ENCODE data around the gene PRKG1. TPM values are rescaled to one million over a fixed set of nuclear protein-coding genes. Genes with fewer than 3 reads are reported as not detected.

PRKG1 gene
- total RNA-seq, 1 donor from 2014 or later = 0.17 TPM

DNA sequence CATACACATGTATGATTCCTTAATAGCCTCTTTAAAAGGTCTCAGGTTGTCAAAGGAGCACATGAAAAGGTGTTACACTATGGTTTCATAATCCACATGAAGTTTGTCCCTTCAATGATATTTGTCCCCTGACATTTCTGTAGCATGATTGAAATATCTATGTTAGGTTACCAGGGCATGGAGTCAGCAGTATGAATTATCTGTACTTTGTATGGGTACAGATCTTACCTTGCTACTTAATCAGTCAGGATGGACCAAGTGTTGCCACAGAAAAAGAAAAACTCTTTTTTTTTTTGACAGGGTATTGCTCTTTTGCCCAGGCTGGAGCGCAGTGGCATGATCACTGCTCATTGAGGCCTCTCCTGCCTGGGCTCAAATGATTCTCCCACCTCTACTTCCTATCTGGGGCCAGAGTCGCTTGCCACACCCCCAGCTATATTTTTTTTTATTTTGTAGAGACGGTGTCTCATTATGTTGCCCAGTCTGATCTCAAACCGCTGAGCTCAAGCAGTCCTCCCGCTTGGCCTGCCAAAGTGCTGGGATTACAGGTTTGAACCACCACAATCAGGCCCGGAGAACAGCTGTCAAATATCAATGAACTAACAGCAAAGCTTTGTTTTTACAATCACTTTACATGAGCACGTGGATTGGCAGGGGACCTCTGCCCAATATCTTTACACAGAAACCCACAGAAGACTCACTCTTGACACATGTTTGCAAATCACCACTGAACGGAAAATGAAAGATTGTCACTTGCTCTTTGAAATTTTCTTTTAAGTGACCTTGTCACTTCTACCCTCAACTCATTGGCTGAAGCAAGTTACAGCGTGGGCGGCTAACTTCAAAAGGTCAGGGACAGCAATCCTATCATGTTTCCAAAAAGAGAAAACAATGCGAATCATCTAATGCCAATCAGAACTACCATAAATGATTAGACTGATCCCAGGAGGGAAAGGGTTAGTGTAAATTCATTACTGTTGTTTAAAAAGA is 140.2 kb downstream of the PRKG1 start:
- DNase-seq (ENCODE audit: low read depth) = no peak
- TF ChIP-seq, protein P1, sequence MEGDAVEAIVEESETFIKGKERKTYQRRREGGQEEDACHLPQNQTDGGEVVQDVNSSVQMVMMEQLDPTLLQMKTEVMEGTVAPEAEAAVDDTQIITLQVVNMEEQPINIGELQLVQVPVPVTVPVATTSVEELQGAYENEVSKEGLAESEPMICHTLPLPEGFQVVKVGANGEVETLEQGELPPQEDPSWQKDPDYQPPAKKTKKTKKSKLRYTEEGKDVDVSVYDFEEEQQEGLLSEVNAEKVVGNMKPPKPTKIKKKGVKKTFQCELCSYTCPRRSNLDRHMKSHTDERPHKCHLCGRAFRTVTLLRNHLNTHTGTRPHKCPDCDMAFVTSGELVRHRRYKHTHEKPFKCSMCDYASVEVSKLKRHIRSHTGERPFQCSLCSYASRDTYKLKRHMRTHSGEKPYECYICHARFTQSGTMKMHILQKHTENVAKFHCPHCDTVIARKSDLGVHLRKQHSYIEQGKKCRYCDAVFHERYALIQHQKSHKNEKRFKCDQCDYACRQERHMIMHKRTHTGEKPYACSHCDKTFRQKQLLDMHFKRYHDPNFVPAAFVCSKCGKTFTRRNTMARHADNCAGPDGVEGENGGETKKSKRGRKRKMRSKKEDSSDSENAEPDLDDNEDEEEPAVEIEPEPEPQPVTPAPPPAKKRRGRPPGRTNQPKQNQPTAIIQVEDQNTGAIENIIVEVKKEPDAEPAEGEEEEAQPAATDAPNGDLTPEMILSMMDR (conservative IDR thresholded peaks at IDR 0.05; ENCODE audit: low read depth, low read length) = no peak
- no peak overlapping the region for H3K4me3 ChIP-seq (ENCODE audit: low read depth, low read length)

DNA sequence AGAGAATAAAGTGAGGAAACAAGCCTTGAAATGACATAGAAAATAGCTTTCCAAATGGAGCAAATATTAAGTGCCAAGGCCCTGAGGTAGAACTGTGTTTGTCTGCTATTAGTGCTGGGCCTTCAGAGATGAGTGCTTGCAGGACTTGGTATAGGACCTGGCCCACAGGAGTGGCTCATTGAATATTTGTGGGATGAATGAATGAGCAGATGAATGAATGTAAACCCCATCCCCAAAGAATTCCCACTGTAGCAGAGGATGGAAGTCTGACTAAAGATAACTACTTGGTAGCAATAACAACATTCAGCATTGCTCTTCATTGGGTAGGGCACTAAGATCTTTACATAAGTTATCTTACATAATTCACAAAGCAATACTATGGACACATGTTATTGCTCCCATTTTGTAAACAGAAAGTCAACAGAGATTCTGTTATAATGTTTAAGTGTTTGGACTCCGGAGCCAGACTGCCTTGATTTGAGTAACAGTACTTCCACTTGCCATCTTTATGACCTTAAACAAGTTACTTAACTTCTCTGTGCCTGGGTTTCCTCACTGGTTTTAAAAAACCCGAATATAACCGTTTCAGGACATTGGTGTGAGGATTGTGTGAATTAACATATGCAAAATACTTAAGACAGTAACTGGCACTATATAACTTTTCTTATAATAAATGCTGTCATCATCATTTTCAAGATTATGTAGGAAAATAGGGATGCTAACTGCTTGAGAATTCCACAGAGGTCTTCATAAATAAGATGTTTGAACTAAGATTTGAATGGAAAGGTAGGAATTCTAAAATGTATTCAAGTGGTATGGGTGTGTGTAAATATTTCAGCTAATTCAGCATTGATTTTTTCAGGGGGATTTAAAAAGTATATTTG is 141.9 kb downstream of the PRKG1 start:
- DNase-seq (ENCODE audit: low read depth) = no peak
- no peak overlapping the region for H3K4me3 ChIP-seq (ENCODE audit: low read depth, low read length)
- TF ChIP-seq, protein P1 (conservative IDR thresholded peaks at IDR 0.05; ENCODE audit: low read depth, low read length) = no peak

DNA sequence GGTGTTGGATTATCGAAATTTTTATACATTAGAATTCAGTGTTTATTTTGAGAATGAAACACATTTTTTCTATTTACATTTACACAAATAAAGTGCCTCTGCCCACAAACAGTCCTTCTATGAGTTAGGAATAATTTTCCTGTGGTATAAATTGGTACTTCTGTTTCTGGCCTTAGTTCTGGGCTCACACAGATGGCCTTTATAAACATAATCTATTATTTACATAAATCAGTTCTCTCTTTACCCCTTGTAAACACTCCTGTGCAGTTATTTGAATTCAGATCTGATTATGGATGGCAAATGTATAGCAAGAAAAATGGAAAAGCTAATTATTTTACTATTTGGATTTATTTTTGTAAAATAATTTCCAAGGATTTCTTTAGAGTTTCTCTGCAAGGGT is 143.2 kb downstream of the PRKG1 start:
- no peak for DNase-seq (ENCODE audit: low read depth)
- TF ChIP-seq, protein P1 (conservative IDR thresholded peaks at IDR 0.05; ENCODE audit: low read depth, low read length) = no peak
- H3K4me3 ChIP-seq (ENCODE audit: low read depth, low read length) = no peak overlapping the region

DNA sequence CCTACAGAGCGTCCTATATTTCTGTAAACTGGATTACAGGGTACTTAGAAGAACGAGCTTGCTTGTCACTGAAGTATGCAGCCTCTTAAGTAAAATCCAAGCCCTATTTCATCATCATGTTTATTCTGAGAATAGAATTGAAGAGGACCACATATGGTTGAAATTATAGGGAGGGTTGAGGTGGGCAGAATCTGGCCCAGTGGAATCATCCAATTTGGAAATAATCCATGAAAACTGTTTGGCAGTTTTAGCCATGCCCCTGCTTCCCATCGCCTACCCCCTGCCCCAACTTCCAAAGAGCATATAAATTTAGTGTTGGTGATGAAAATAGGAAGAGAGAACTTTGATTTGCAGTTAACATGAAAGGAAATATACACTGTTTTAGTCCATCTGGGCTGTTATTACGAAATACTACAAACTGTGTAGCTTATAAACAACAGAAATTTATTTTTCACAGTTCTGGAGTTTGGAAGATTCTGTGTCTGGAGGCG is 150.4 kb downstream of the PRKG1 start:
- TF ChIP-seq, protein P1 (conservative IDR thresholded peaks at IDR 0.05; ENCODE audit: low read depth, low read length) = no peak
- H3K4me3 ChIP-seq (ENCODE audit: low read depth, low read length) = no peak overlapping the region
- DNase-seq (ENCODE audit: low read depth) = no peak

DNA sequence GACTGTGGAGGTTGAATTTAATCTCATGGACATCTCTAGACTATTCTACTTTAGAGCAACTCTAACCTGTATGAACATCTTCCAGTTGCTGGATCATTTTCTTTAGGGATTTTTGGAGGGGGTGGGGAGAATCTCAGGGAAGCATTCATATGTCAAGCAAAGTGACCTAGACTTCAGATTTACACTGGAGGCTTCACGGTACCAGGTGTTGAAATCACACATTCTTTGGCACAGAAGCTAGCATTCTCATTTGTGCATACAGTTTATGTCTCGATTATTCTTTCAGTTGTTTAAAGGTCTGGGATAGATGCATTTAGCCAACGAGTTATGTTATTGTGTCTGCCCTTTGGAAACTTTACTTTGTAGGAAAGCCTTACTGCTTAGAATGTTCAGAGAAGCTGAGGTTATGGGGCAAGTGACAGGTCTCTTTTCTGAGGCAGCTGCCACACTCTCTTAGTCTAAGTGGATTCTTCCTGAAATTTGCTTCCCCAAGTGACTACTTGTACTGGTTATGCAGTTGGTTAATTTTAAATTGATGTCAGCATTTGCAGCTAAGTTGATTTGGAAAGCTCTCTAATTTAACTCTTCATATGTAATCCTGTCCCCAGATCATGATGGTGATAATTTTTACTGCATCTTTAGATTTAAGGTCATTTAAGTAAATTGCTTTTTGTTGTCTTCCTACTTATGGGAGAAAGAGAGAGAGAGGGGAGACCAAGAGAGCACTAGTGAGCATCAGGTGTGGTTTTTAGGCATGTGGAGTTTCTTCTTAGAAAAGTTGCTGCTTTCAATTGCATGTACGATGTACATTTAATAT is 153.8 kb downstream of the PRKG1 start:
- DNase-seq (ENCODE audit: low read depth) = no peak
- TF ChIP-seq, protein P1 (conservative IDR thresholded peaks at IDR 0.05; ENCODE audit: low read depth, low read length) = no peak
- H3K4me3 ChIP-seq (ENCODE audit: low read depth, low read length) = no peak overlapping the region

DNA sequence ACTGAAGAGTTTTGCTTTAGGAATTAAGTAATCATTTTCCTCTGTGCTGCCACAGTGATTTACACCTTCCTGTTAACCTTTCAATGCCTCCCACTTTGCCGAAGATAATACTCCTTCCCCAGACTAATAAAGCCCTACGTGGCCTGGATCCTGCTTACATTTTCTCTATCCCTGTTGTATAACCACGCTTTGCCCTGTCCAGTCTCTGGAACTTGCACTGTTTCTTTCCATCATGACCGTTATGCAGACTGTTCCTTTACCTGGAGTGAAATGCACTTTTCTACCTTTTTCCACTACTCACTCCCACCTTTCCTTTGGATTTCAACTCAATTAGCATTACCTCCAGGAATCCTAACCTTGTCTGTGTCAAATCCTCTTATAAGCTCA is 154.4 kb downstream of the PRKG1 start:
- no peak overlapping the region for H3K4me3 ChIP-seq (ENCODE audit: low read depth, low read length)
- TF ChIP-seq, protein P1 (conservative IDR thresholded peaks at IDR 0.05; ENCODE audit: low read depth, low read length) = no peak
- DNase-seq (ENCODE audit: low read depth) = no peak

Data from epithelial cell of proximal tubule (primary cell).